ENCODE measurements around the gene CLEC20A. TPM values are rescaled to one million over a fixed set of nuclear protein-coding genes. Genes with fewer than 3 reads are reported as not detected.

Gene CLEC20A
- total and polyA plus RNA-seq, 2 of the 8 experiments (the other 6 are each of a cell fraction or from before 2014, with no cell fraction given), result not detected

DNA sequence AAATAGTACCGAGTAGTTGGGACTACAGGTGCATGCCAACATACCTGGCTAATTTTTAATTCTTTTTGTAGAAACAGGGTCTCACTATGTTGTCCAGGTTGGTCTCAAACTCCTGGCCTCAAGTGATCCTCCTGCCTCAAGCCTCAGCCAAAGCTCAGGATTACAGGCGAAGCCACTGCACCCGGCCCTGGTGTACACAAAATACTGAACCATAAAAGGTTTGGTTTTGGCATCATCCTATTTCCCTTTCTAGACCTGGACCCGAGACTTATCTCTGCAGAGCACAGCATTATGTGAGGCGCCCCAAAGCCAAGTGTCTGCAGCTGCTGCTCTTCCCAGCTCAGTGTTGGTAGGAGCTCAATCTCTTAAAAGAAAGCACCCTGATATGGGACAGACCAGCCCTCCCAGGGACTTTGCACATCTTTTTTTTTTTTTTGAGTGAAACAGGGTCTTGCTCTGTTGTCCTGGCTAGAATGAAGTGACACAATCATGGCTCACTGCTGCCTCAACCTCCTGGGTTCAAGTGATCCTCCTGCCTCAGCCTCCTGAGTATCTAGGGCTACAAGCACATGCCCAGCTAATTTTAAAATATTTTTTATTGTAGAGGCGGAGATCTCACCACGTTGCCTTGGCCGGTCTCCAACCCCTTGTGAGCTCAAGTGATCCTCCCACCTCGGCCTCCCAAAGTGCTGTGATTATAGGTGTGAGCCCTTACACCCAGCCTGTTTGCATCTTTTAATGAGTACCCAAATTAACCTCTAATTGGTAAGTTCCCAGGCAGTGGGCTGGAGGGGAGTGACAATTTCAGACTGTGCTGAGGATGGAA is 36.6 kb upstream of the CLEC20A start:
- peaks cover 0 to 2% (median under 1%) of the 10 kb centered on the region in 4 experiments; a peak in 1 of 7 replicates for H3K4me1 ChIP-seq (replicated peaks in 1 of 4; ENCODE audit: control insufficient read depth in 3 of 4, insufficient read depth in 4 of 4, low read length in 3 of 4)
- H3K23me2 ChIP-seq (ENCODE audit: low read depth, low read length), result no peaks in the 10 kb centered on the region
- no peak overlapping the region for H2AK5ac ChIP-seq (ENCODE audit: low read depth, low read length)
- no peak for TF ChIP-seq SP1 (IDR thresholded peaks at IDR 0.05; ENCODE audit: low read depth, low read length)
- TF ChIP-seq HDAC6 (IDR thresholded peaks at IDR 0.05; ENCODE audit: low read depth, low read length), result no peak
- TF ChIP-seq, protein P1, sequence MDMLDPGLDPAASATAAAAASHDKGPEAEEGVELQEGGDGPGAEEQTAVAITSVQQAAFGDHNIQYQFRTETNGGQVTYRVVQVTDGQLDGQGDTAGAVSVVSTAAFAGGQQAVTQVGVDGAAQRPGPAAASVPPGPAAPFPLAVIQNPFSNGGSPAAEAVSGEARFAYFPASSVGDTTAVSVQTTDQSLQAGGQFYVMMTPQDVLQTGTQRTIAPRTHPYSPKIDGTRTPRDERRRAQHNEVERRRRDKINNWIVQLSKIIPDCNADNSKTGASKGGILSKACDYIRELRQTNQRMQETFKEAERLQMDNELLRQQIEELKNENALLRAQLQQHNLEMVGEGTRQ (IDR thresholded peaks at IDR 0.05; ENCODE audit: low read length), result no peak
- TF ChIP-seq, protein P2, sequence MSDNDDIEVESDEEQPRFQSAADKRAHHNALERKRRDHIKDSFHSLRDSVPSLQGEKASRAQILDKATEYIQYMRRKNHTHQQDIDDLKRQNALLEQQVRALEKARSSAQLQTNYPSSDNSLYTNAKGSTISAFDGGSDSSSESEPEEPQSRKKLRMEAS (IDR thresholded peaks at IDR 0.05), result no peak
- no peaks in the 10 kb centered on the region for H3K79me2 ChIP-seq (ENCODE audit: control insufficient read depth in 1 of 2, insufficient read depth in 2 of 2, low read length in 2 of 2)
- no peaks in the 10 kb centered on the region for H3K36me3 ChIP-seq (ENCODE audit: control insufficient read depth in 2 of 4, insufficient read depth in 4 of 4, low read length in 3 of 4)
- H3K27me3 ChIP-seq (replicated peaks in 1 of 4; ENCODE audit: control insufficient read depth in 3 of 4, extremely low read depth in 1 of 4, insufficient read depth in 3 of 4, low read length in 3 of 4), result no peaks in the 10 kb centered on the region; a peak in 1 of 7 replicates
- H3K4me2 ChIP-seq (ENCODE audit: insufficient read depth in 1 of 2, low read depth in 2 of 2, low read length in 2 of 2), result no peak overlapping the region
- H3K27ac ChIP-seq (ENCODE audit: low read depth, low read length), result no peak overlapping the region
- no peak overlapping the region for H2BK15ac ChIP-seq (ENCODE audit: low read length)
- no peak for DNase-seq (ENCODE audit: low read depth in 1 of 2, low spot score in 2 of 2)
- H4K20me1 ChIP-seq (replicated peaks in 1 of 2; ENCODE audit: control insufficient read depth in 1 of 2, insufficient read depth in 2 of 2, low read length in 2 of 2), result no peaks in the 10 kb centered on the region
- H3K14ac ChIP-seq (ENCODE audit: insufficient read length), result no peak overlapping the region
- H4K91ac ChIP-seq (replicated peaks; ENCODE audit: insufficient read length, low read length), result no peak overlapping the region
- no peak for FAIRE-seq
- no peak overlapping the region for H4K8ac ChIP-seq (ENCODE audit: extremely low read depth, insufficient read depth, low read length)
- H3K79me1 ChIP-seq (ENCODE audit: low read depth, low read length), result no peaks in the 10 kb centered on the region
- H2BK120ac ChIP-seq (replicated peaks; ENCODE audit: low read depth, low read length), result no peak overlapping the region
- no peak overlapping the region for H2BK5ac ChIP-seq (ENCODE audit: low read depth, low read length)
- ChIA-PET POLR2A (ENCODE audit: partially characterized antibody) (interaction anchor here (0.6 to 0.9 kb wide), 2 partner anchors 20 to 132 kb away, joined by 3 to 4 read pairs; no protein-coding TSS in a partner anchor), CTCF (ENCODE audit: partially characterized antibody) (interaction anchor here (0.6 to 16.8 kb wide), 22 partner anchors 6 to 630 kb away, joined by 3 to 238 read pairs (median 4); no protein-coding TSS in a partner anchor)
- H3K56ac ChIP-seq (replicated peaks; ENCODE audit: insufficient read length, low read depth, low read length), result no peak overlapping the region
- H2BK12ac ChIP-seq (ENCODE audit: low read depth, low read length), result no peak overlapping the region
- no peak overlapping the region for H4K5ac ChIP-seq (ENCODE audit: insufficient read length, low read depth, low read length)
- H3K4me3 ChIP-seq (ENCODE audit: extremely low read depth in 1 of 4, insufficient read depth in 2 of 4, low read depth in 3 of 4, low read length in 4 of 4), result no peak overlapping the region
- 85% methylated on average over 9 of the region's 9 CpGs; no CpG with 5 or more reads in 1 of the 2 experiments for WGBS, 2 experiments (ENCODE audit: extremely low coverage in 1 of 2, insufficient coverage in 1 of 2, insufficient read length in 1 of 2, insufficient replicate concordance in 2 of 2, low coverage in 1 of 2, low lambda C conversion rate in 2 of 2, missing lambda C conversion rate in 1 of 2)
- no peak overlapping the region for H3K4ac ChIP-seq (replicated peaks; ENCODE audit: insufficient read length, low read depth, low read length)
- H3K9me3 ChIP-seq (ENCODE audit: insufficient read depth in 2 of 2, low read depth in 1 of 2, low read length in 1 of 2), result no peaks in the 10 kb centered on the region
- H3K23ac ChIP-seq (ENCODE audit: insufficient read length), result no peak overlapping the region
- H3K9ac ChIP-seq (replicated peaks in 1 of 4; ENCODE audit: extremely low read depth in 1 of 4, low read depth in 3 of 4, low read length in 3 of 4), result no peak overlapping the region
- H2AFZ ChIP-seq (ENCODE audit: low read length), result no peak overlapping the region
- no peak overlapping the region for H2BK20ac ChIP-seq (ENCODE audit: low read length)
- H3K18ac ChIP-seq (ENCODE audit: extremely low read depth, low read length), result no peak overlapping the region

Data from H1 (cell line).